Right cardiac atrium (tissue), 5 donors: ENCODE measurements around the gene TRIM24. TPM values are rescaled to one million over a fixed set of nuclear protein-coding genes. Genes with fewer than 3 reads are reported as not detected.

ENCODE experiments used
- ATAC-seq, 2 donors: fragments of 200-7000 bp; cut with Tn5 transposase; one replicate each; pipeline versions ENCODE4 v1.8.0 to v1.9.1; 2020; ENCODE audit warnings: moderate library complexity in 2 of 2, mild to moderate bottlenecking in 1 of 2
- DNase-seq, 3 donors: peaks; one replicate each; pipeline ENCODE4 v3.0.0-alpha.2; 2020
- H3K27ac ChIP-seq: one replicate; pipeline ENCODE4 v1.5.1; 2013; ENCODE audit warnings: mild to moderate bottlenecking, low read length, control low read depth, moderate library complexity
- H3K27me3 ChIP-seq: one replicate; pipeline ENCODE4 v1.6.1; 2013; ENCODE audit not compliant: control insufficient read depth, insufficient read depth
- H3K4me1 ChIP-seq: one replicate; pipeline ENCODE4 v1.6.1; 2013; ENCODE audit warnings: low read length; ENCODE audit not compliant: control insufficient read depth, insufficient read depth
- H3K4me3 ChIP-seq: one replicate; pipeline ENCODE4 v1.5.1; 2013; ENCODE audit warnings: low read length, control low read depth
- H3K9me3 ChIP-seq: one replicate; pipeline ENCODE4 v1.6.1; 2013; ENCODE audit warnings: low read length; ENCODE audit not compliant: control insufficient read depth
- WGBS: extraction: QIAGEN DNeasy Blood & Tissue Kit; methylation state at CpG from one replicate; pipeline ENCODE4 v1.1.7; 2013; 5-methylcytosine and 5-hydroxymethylcytosine counted together
- intact Hi-C, 4 donors: fragments of 100-400 bp; cut with DNase I; formaldehyde crosslinking; loops; one replicate each; pipeline versions ENCODE4 v1.11.0 to v1.14.0; 2022 to 2023
- polyA plus RNA-seq: library from polyadenylated mRNA; stranded (reverse); fragments of 200-250 nt; gene quantifications from one replicate; pipeline ENCODE4 v1.2.3, GENCODE V29; 2013
- total RNA-seq, 4 donors: library from RNA; stranded (reverse); fragmentation: NEBNext Ultra II Directional; extraction: Animal tissue kit (Norgen Biotek cat#: 25700); gene quantifications; one replicate each; pipeline ENCODE4 v1.2.1, GENCODE V29; 2021
- donor health status: healthy with polysubstance abuse.
- donor health status: DM: no; HTN: yes; CAD: no.
- donor health status: DM: no; HTN: no; CAD: no.
- donor health status: DM: no; HTN: yes; CAD: no; lungs with severe emphysema.
- donor health status: DM: yes; HTN: yes; CAD: no.

TRIM24 gene
- total and polyA plus RNA-seq, 5 donors, result 9.4 to 18.7 (median 18.5) TPM

- WGBS, result 70% methylated on average over 6 of the region's 6 CpGs
- H3K4me1 ChIP-seq, result no peaks in the 10 kb centered on the region
- DNase-seq, result no peak
Measured at GRCh38 chr7:138627361-138627760, 167.3 kb downstream of the TRIM24 start.

GRCh38 chr7:138630059-138630610, 170.1 kb downstream of the TRIM24 start:
- Histone ChIP-seq H3K27ac (no peak overlapping the region), H3K4me3 (no peak overlapping the region), H3K4me1 (no peaks in the 10 kb centered on the region), H3K27me3 (no peaks in the 10 kb centered on the region), H3K9me3 (no peaks in the 10 kb centered on the region)
- no peak for ATAC-seq
- 93% methylated on average over 8 of the region's 8 CpGs for WGBS
- intact Hi-C loops, result no loop called here
- DNase-seq, result no peak

More at GRCh38 chr7:138627361-138627760, 167.3 kb downstream of the TRIM24 start:
- Histone ChIP-seq H3K27me3 (no peaks in the 10 kb centered on the region), H3K9me3 (no peaks in the 10 kb centered on the region), H3K27ac (no peak overlapping the region), H3K4me3 (no peak overlapping the region)
- intact Hi-C loops, result no loop called here
- ATAC-seq, result no peak

- DNase-seq (no peak), ATAC-seq (no peak)
- Histone ChIP-seq H3K4me1 (no peaks in the 10 kb centered on the region), H3K9me3 (no peaks in the 10 kb centered on the region), H3K27ac (no peak overlapping the region), H3K27me3 (no peaks in the 10 kb centered on the region), H3K4me3 (no peak overlapping the region)
- WGBS, result 72% methylated on average over 2 of the region's 2 CpGs
- intact Hi-C loops, result no loop called here
Measured at GRCh38 chr7:138632384-138632783, 172.3 kb downstream of the TRIM24 start.

- no peak overlapping the region for H3K27ac ChIP-seq
- DNase-seq, result no peak
- no peaks in the 10 kb centered on the region for H3K9me3 ChIP-seq
- H3K4me1 ChIP-seq, result no peaks in the 10 kb centered on the region
- no peak for ATAC-seq
- intact Hi-C loops, result no loop called here
- no peaks in the 10 kb centered on the region for H3K27me3 ChIP-seq
- no peak overlapping the region for H3K4me3 ChIP-seq
- 50% methylated on average over 12 of the region's 12 CpGs for WGBS
Measured at GRCh38 chr7:138632826-138633602, 173.0 kb downstream of the TRIM24 start.

Other genes with a start within 250 kb of the TRIM24 start
- not detected for gene SVOPL, start 241.1 kb downstream of the TRIM24 start, total RNA-seq
- gene SVOPL, start 241.1 kb downstream of the TRIM24 start, polyA plus RNA-seq, result not detected